BLaER1 treated with 17β-estradiol and CSF1 and Interleukin-3, amounts not matched to agents 10 nM and 100 nM (cell line): Measurements from ENCODE around the gene TNS1.
A peak's percentile ranks its signal among the peaks of the same experiment; 100 is the strongest.

Experiments
- H3K27ac ChIP-seq, 11 experiments: shearing (Covaris generic); formaldehyde crosslinking; 2 replicates each; pipeline ENCODE4 v1.8.1; 2022
- H3K27me3 ChIP-seq, 11 experiments: shearing (Covaris generic); formaldehyde crosslinking; 2 replicates each; pipeline ENCODE4 v1.8.1; 2022
- H3K36me3 ChIP-seq, 11 experiments: shearing (Covaris generic); formaldehyde crosslinking; 2 replicates each; pipeline ENCODE4 v1.8.1; 2022
- H3K4me1 ChIP-seq, 10 experiments: shearing (Covaris generic); formaldehyde crosslinking; 2 replicates each; pipeline ENCODE4 v1.8.1; 2022
- H3K4me2 ChIP-seq, 11 experiments: shearing (Covaris generic); formaldehyde crosslinking; 2 replicates each; pipeline ENCODE4 v1.8.1; 2022
- H3K4me3 ChIP-seq, 10 experiments: shearing (Covaris generic); formaldehyde crosslinking; 2 replicates each; pipeline ENCODE4 v1.8.1; 2022
- H3K9ac ChIP-seq, 11 experiments: shearing (Covaris generic); formaldehyde crosslinking; 2 replicates each; pipeline ENCODE4 v1.8.1; 2022
- H3K9me3 ChIP-seq, 11 experiments: shearing (Covaris generic); formaldehyde crosslinking; replicated peaks in 1 of 11; 2 replicates each; pipeline ENCODE4 v1.8.1; 2022
- H4K20me1 ChIP-seq, 11 experiments: shearing (Covaris generic); formaldehyde crosslinking; 2 replicates each; pipeline ENCODE4 v1.8.1; 2022
- Cebpa-rat ChIP-seq, 11 experiments: shearing (Covaris generic); IDR thresholded peaks; 2 replicates each; pipeline ENCODE4 v1.8.1; 2022

TNS1 gene

DNA sequence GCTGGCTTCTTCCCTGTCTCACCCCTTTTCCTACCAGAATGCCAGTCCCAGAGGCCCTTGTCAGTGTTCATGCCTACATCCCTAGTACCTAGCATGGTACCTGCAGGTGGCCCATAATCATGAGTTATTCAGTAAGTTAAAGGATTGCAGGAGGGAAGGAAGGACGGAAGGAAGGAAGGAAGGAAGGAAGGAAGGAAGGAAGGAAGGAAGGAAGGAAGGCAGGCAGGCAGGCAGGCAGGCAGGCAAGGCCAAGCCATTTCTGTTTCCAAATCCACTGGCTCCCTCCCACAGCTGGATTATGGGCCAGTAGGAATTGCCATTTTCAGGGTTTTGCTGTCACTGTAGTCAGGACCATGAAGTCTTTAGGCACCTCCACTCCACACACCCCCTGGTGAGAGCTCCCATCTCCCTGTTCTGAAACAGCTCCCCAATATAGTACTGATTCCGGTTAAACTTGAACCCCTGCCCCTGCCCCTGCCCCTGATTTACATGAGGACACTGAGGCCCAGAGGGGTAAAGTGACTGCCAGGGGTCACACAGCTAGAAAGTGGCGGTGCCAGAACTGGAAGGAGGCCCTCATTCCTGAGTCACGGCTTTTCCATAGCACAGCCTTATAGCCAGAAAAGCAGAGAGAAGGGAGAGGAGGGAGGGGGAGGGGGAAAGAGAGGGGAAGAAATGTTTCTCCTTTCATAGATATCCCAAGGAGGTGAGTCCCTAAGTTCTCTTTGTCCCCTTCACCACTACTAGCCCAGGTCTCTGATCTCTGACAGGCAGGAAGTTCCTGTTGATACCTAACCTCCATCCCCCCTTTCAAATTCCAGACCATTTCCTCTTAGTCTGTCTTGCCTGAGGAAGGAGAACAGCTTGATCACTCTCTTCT is 12.2 kb upstream of the TNS1 start:
- TF ChIP-seq Cebpa-rat (IDR thresholded peaks at IDR 0.05): no peak
- Histone ChIP-seq H3K9me3 (no peaks in the 10 kb centered on the region), H3K4me1 (peaks cover 59 to 99% (median 97%) of the 10 kb centered on the region in 10 experiments), H3K27ac (peak overlapping the region in 4 of 11 experiments; percentile 51 to 86 (median 58); a peak in 7 of 22 replicates), H4K20me1 (peaks cover 0 to 15% (median 0%) of the 10 kb centered on the region in 11 experiments; a peak in 1 of 22 replicates), H3K4me2 (peak overlapping the region in 10 of 11 experiments; percentile 3 to 99 (median 96); a peak in 18 of 22 replicates), H3K27me3 (peaks cover 0 to 20% (median 0%) of the 10 kb centered on the region in 11 experiments; a peak in 4 of 22 replicates), H3K4me3 (no peak overlapping the region), H3K36me3 (no peaks in the 10 kb centered on the region), H3K9ac (peak overlapping the region in 3 of 11 experiments; percentile 21 to 53 (median 42); a peak in 6 of 22 replicates)

- Histone ChIP-seq H3K4me3 (no peak overlapping the region), H3K27me3 (peaks cover 0 to 34% (median 0%) of the 10 kb centered on the region in 11 experiments; a peak in 4 of 22 replicates), H3K36me3 (no peaks in the 10 kb centered on the region), H4K20me1 (peaks cover 0 to 15% (median 0%) of the 10 kb centered on the region in 11 experiments; a peak in 3 of 22 replicates), H3K4me2 (peak overlapping the region in 9 of 11 experiments; percentile 41 to 99 (median 97); a peak in 16 of 22 replicates), H3K9me3 (no peaks in the 10 kb centered on the region), H3K4me1 (peaks cover 45 to 97% (median 94%) of the 10 kb centered on the region in 10 experiments), H3K9ac (peak overlapping the region in 4 of 11 experiments; percentile 28 to 47 (median 36); a peak in 5 of 22 replicates), H3K27ac (peak overlapping the region in 4 of 11 experiments; percentile 44 to 86 (median 58); a peak in 6 of 22 replicates)
- TF ChIP-seq Cebpa-rat (IDR thresholded peaks at IDR 0.05): no peak
Observed at GRCh38 chr2:218013289-218013688, 10.5 kb upstream of the TNS1 start.

- TF ChIP-seq Cebpa-rat (IDR thresholded peaks at IDR 0.05): no peak
- H3K9ac ChIP-seq: no peak overlapping the region
- H3K27ac ChIP-seq: peak overlapping the region in 3 of 11 experiments; percentile 26 to 71 (median 70); a peak in 5 of 22 replicates
- H3K9me3 ChIP-seq: no peaks in the 10 kb centered on the region
- peaks cover 0 to 35% (median 0%) of the 10 kb centered on the region in 11 experiments; a peak in 4 of 22 replicates for H3K27me3 ChIP-seq
- no peak overlapping the region for H3K4me3 ChIP-seq
- H3K4me1 ChIP-seq: peaks cover 35 to 96% (median 92%) of the 10 kb centered on the region in 10 experiments
- H3K36me3 ChIP-seq: no peaks in the 10 kb centered on the region
- peaks cover 0 to 15% (median 0%) of the 10 kb centered on the region in 11 experiments; a peak in 3 of 22 replicates for H4K20me1 ChIP-seq
- peak overlapping the region; percentile 93 to 100 (median 97) for H3K4me2 ChIP-seq
Observed at GRCh38 chr2:218012284-218012683, 9.5 kb upstream of the TNS1 start.

- H3K27me3 ChIP-seq: peaks cover 0 to 35% (median 0%) of the 10 kb centered on the region in 11 experiments; a peak in 4 of 22 replicates
- H3K4me2 ChIP-seq: peak overlapping the region; percentile 93 to 100 (median 97)
- H3K4me3 ChIP-seq: peak overlapping the region in 4 of 10 experiments; percentile 66 to 80 (median 73); a peak in 6 of 20 replicates
- H3K9ac ChIP-seq: peak overlapping the region in 4 of 11 experiments; percentile 77 to 82 (median 81); a peak in 7 of 22 replicates
- TF ChIP-seq Cebpa-rat (IDR thresholded peaks at IDR 0.05): no peak
- peak overlapping the region in 5 of 11 experiments; percentile 12 to 71 (median 38); a peak in 7 of 22 replicates for H3K27ac ChIP-seq
- no peaks in the 10 kb centered on the region for H3K9me3 ChIP-seq
- 0 out of 22 replicates have a peak, but pooled peaks cover 0 to under 1% (median 0%) of the 10 kb centered on the region in 11 experiments for H3K36me3 ChIP-seq
- H3K4me1 ChIP-seq: peaks cover 33 to 93% (median 86%) of the 10 kb centered on the region in 10 experiments
- peaks cover 0 to 15% (median 0%) of the 10 kb centered on the region in 11 experiments; a peak in 3 of 22 replicates for H4K20me1 ChIP-seq
Observed at GRCh38 chr2:218011653-218012040, 8.9 kb upstream of the TNS1 start.

- Histone ChIP-seq H4K20me1 (peaks cover 0 to 15% (median 0%) of the 10 kb centered on the region in 11 experiments; a peak in 3 of 22 replicates), H3K4me1 (peaks cover 30 to 90% (median 82%) of the 10 kb centered on the region in 10 experiments), H3K27ac (peak overlapping the region in 7 of 11 experiments; percentile 12 to 71 (median 65); a peak in 10 of 22 replicates), H3K9me3 (no peaks in the 10 kb centered on the region), H3K4me3 (peak overlapping the region; percentile 44 to 80 (median 70); a peak in 18 of 20 replicates), H3K9ac (peak overlapping the region in 8 of 11 experiments; percentile 63 to 82 (median 76); a peak in 15 of 22 replicates), H3K4me2 (peak overlapping the region; percentile 93 to 100 (median 97)), H3K27me3 (peaks cover 0 to 35% (median 0%) of the 10 kb centered on the region in 11 experiments; a peak in 4 of 22 replicates), H3K36me3 (peaks cover 0 to 6% (median 0%) of the 10 kb centered on the region in 11 experiments; a peak in 3 of 22 replicates)
- TF ChIP-seq Cebpa-rat (IDR thresholded peaks at IDR 0.05): no peak
Observed at GRCh38 chr2:218010984-218011652, 8.3 kb upstream of the TNS1 start.

DNA sequence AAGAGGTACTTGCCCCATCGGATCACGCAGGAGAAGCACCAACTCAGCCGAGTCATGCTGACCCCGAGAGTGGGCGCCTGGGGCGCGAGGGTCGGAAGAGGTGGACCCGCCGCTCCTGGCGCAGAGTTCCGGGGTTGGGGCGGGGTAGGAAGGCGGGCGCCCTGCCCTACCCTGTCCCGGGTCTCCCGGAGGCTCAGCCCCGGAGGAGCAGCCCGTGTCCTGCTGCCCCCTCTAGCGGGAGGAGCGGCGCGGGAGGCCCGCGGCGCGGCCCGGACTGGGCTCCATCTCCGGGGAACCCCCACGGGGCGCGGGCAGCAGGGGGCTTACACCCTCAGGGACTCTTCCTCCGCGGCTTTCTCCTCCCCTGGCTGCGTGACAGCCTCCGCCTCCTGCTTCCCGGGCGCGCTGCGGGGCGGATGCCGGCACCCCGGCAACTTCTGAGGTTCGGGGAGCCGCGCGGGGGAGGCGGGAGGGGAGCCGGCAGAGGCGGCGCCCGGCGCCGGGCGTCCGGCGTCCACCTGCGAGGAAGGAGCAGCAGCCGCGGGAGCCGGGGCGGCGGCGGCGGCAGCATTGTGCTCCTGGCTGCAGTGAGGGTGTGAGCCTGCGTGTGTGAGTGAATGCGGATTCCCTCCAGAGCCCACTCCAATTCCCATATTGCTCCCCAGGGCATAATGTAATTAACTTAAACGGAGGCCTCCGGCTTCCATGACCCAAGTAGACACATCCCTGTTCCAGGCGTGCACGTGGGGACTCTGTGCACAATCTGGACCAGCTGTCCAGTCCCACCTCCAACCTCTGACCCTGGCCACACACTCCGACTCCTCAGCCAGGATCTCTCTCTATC is 7.6 kb upstream of the TNS1 start:
- peak overlapping the region; percentile 63 to 82 (median 74); a peak in 21 of 22 replicates for H3K9ac ChIP-seq
- peaks cover 0 to 35% (median 0%) of the 10 kb centered on the region in 11 experiments; a peak in 4 of 22 replicates for H3K27me3 ChIP-seq
- peak overlapping the region; percentile 44 to 80 (median 70) for H3K4me3 ChIP-seq
- TF ChIP-seq Cebpa-rat (IDR thresholded peaks at IDR 0.05): no peak
- H4K20me1 ChIP-seq: peaks cover 0 to 15% (median 0%) of the 10 kb centered on the region in 11 experiments; a peak in 3 of 22 replicates
- H3K27ac ChIP-seq: peak overlapping the region in 9 of 11 experiments; percentile 25 to 71 (median 59); a peak in 17 of 22 replicates
- H3K4me1 ChIP-seq: peaks cover 28 to 89% (median 76%) of the 10 kb centered on the region in 10 experiments
- peaks cover 0 to 11% (median 0%) of the 10 kb centered on the region in 11 experiments; a peak in 3 of 22 replicates for H3K36me3 ChIP-seq
- H3K4me2 ChIP-seq: peak overlapping the region; percentile 93 to 100 (median 97)
- H3K9me3 ChIP-seq: no peaks in the 10 kb centered on the region

DNA sequence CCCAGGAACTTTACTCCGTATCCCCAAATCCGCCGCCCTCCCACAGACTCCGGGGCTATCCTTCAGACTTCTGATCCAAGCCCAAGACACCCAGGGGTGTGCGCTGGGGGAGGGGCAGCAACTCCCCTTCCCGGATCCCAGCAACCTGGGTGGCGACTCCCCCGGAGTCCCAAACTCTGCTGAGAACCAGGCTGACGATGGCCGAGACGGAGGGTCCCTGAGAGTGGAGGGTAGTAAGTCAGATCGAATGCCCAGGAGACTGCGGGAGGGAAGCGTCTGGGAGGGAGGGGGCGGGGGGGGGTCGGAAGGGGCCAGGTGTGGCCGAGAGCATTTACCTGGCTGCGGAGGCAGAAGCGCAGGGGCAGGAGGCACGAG is 7.0 kb upstream of the TNS1 start:
- peaks cover 0 to 11% (median 0%) of the 10 kb centered on the region in 11 experiments; a peak in 3 of 22 replicates for H3K36me3 ChIP-seq

More for the DNA sequence above, 7.0 kb upstream of the TNS1 start:
- no peak for TF ChIP-seq Cebpa-rat (IDR thresholded peaks at IDR 0.05)
- Histone ChIP-seq H3K4me3 (peak overlapping the region; percentile 44 to 80 (median 70)), H3K4me2 (peak overlapping the region; percentile 93 to 100 (median 97)), H3K9me3 (no peaks in the 10 kb centered on the region), H3K27me3 (peaks cover 0 to 35% (median 0%) of the 10 kb centered on the region in 11 experiments; a peak in 4 of 22 replicates), H3K27ac (peak overlapping the region in 8 of 11 experiments; percentile 45 to 71 (median 62); a peak in 14 of 22 replicates), H3K9ac (peak overlapping the region in 10 of 11 experiments; percentile 64 to 82 (median 74); a peak in 20 of 22 replicates), H4K20me1 (peaks cover 0 to 15% (median 0%) of the 10 kb centered on the region in 11 experiments; a peak in 3 of 22 replicates), H3K4me1 (peaks cover 28 to 89% (median 74%) of the 10 kb centered on the region in 10 experiments)
